K562 (cell line): Measurements from ENCODE around the gene VEGFA. TPM values are rescaled to one million over a fixed set of nuclear protein-coding genes. Genes with fewer than 3 reads are reported as not detected.

ENCODE experiments used
- C11orf30 ChIP-seq: fragments of 450-650 bp; IDR thresholded peaks from 2 replicates; pipeline ENCODE4 v1.6.1; 2016; ENCODE audit warnings: low read depth, mild to moderate bottlenecking
- FOXJ2 ChIP-seq: fragments of 200-800 bp; sonication (Bioruptor generic); IDR thresholded peaks from 2 replicates; pipeline ENCODE4 v1.6.1; 2016; ENCODE audit warnings: missing genetic modification characterization, missing compliant biosample characterization
- HBP1 ChIP-seq: fragments of 450-650 bp; formaldehyde crosslinking; IDR thresholded peaks from 2 replicates; pipeline ENCODE4 v1.4.0; 2022; ENCODE audit warnings: missing genetic modification characterization
- HDAC2 ChIP-seq: fragments of 450-650 bp; IDR thresholded peaks from 2 replicates; pipeline ENCODE4 v1.6.1; 2016; ENCODE audit warnings: mild to moderate bottlenecking
- HEY1 ChIP-seq: fragments of 250-450 bp; sonication (Bioruptor Pico); IDR thresholded peaks from 2 replicates; pipeline ENCODE4 v1.5.0; 2020; ENCODE audit warnings: mild to moderate bottlenecking, moderate library complexity, borderline replicate concordance
- IRF1 ChIP-seq: sonication (generic); formaldehyde crosslinking; IDR thresholded peaks from 2 replicates; pipeline ENCODE4 v1.8.0; 2022; ENCODE audit warnings: missing genetic modification reagents, mild to moderate bottlenecking, borderline replicate concordance
- KHSRP ChIP-seq: fragments of 450-650 bp; IDR thresholded peaks from 2 replicates; pipeline ENCODE4 v1.6.1; 2017
- KLF16 ChIP-seq: IDR thresholded peaks from 2 replicates; pipeline ENCODE4 v1.6.1; 2016; ENCODE audit warnings: antibody characterized with exemption
- LARP7 ChIP-seq: fragments of 450-650 bp; IDR thresholded peaks from 2 replicates; pipeline ENCODE4 v1.6.1; 2016
- NEUROD1 ChIP-seq: fragments of 150-350 bp; IDR thresholded peaks from 2 replicates; pipeline ENCODE4 v1.6.1; 2014; ENCODE audit warnings: borderline replicate concordance, low read length, low read depth; ENCODE audit not compliant: partially characterized antibody
- NR2C1 ChIP-seq, 2 experiments: fragments of 450-650 bp; IDR thresholded peaks; 2 replicates each; pipeline ENCODE4 v1.6.1; 2017; ENCODE audit warnings: mild to moderate bottlenecking in 2 of 2, antibody characterized with exemption in 1 of 2, inconsistent platforms in 1 of 2, missing compliant biosample characterization in 1 of 2, missing genetic modification characterization in 1 of 2
- PHF21A ChIP-seq: fragments of 450-650 bp; IDR thresholded peaks from 2 replicates; pipeline ENCODE4 v1.6.1; 2017; ENCODE audit warnings: low read depth, borderline replicate concordance
- RBM25 ChIP-seq: fragments of 200-400 bp; formaldehyde crosslinking; IDR thresholded peaks from 2 replicates; pipeline ENCODE4 v1.6.1; 2018; ENCODE audit warnings: low read length, low read depth, moderate library complexity; ENCODE audit not compliant: severe bottlenecking
- RERE ChIP-seq: sonication (generic); formaldehyde crosslinking; IDR thresholded peaks from 2 replicates; pipeline ENCODE4 v1.8.0; 2023; ENCODE audit warnings: missing genetic modification reagents, mild to moderate bottlenecking, borderline replicate concordance
- RHOXF2B ChIP-seq: fragments of 250-450 bp; sonication (Bioruptor Pico); conservative IDR thresholded peaks from 2 replicates; pipeline ENCODE4 v1.5.1; 2021
- SAFB ChIP-seq: fragments of 200-400 bp; formaldehyde crosslinking; IDR thresholded peaks from 2 replicates; pipeline ENCODE4 v1.6.1; 2017; ENCODE audit warnings: low read depth, low read length, borderline replicate concordance
- TARDBP ChIP-seq: fragments of 450-650 bp; IDR thresholded peaks from 2 replicates; pipeline ENCODE4 v1.6.1; 2016
- TCF7 ChIP-seq: sonication (generic); IDR thresholded peaks from 2 replicates; pipeline ENCODE4 v1.6.1; 2016; ENCODE audit warnings: antibody characterized with exemption, borderline replicate concordance
- ZNF175 ChIP-seq: fragments of 200-800 bp; sonication (Bioruptor generic); IDR thresholded peaks from 2 replicates; pipeline ENCODE4 v1.6.1; 2016; ENCODE audit warnings: low read depth, mild to moderate bottlenecking, missing genetic modification characterization, missing compliant biosample characterization
- ZNF280B ChIP-seq: fragments of 250-450 bp; sonication (Bioruptor Pico); IDR thresholded peaks from 2 replicates; pipeline ENCODE4 v1.5.1; 2021; ENCODE audit warnings: mild to moderate bottlenecking
- ZNF75A ChIP-seq: fragments of 450-650 bp; formaldehyde crosslinking; IDR thresholded peaks from 2 replicates; pipeline ENCODE4 v1.4.0; 2020; ENCODE audit warnings: mild to moderate bottlenecking
- polyA plus RNA-seq, 8 experiments: library from polyadenylated mRNA; depleted of rRNA in 4 of 8; stranded (reverse) in 5 of 8; unstranded in 3 of 8; fragments of >200 nt; fragmentation: Nextera tagmentation in 2 of 8; fragmentation: Illumina TruSeq in 1 of 8; extraction: Ambion mirVana in 2 of 8; extraction: Trizol in 1 of 8; gene quantifications; 2 replicates each; pipeline versions ENCODE4 v1.2.1 to v1.2.3, GENCODE V29; 2011 to 2014; ENCODE audit warnings: inconsistent platforms in 1 of 8, missing spikeins in 1 of 8
- total RNA-seq, 7 experiments: library from RNA; depleted of rRNA in 6 of 7; stranded (reverse); fragments of >200 nt in 6 of 7; fragmentation: Illumina TruSeq in 2 of 7; extraction: Trizol in 2 of 7; gene quantifications; 2 replicates each; pipeline versions ENCODE4 v1.2.1 to v1.2.3, GENCODE V29; 2011 to 2021; ENCODE audit warnings: low replicate concordance in 1 of 7

Gene VEGFA
- total and polyA plus RNA-seq, 9 of the 15 experiments (the other 6 are each of a cell fraction or from before 2014, with no cell fraction given): 14.0 to 271 (median 124) TPM

- no peak for TF ChIP-seq IRF1 (CRISPR knock-in tag)
- no peak for TF ChIP-seq KLF16
- TF ChIP-seq ZNF175 (CRISPR knock-in tag): no peak
- no peak for TF ChIP-seq HBP1
- no peak for TF ChIP-seq PHF21A
- no peak for TF ChIP-seq TARDBP
- TF ChIP-seq NEUROD1: no peak
- TF ChIP-seq ZNF280B (CRISPR knock-in tag): no peak
- no peak for TF ChIP-seq TCF7
- no peak for TF ChIP-seq KHSRP
- no peak for TF ChIP-seq C11orf30
- no peak for TF ChIP-seq HDAC2
- 0 out of 2 replicates have a peak, but pooled peaks have one; percentile 6 for TF ChIP-seq RERE (CRISPR knock-in tag)
- TF ChIP-seq FOXJ2 (tag): no peak
- TF ChIP-seq RHOXF2B (CRISPR knock-in tag): no peak
- TF ChIP-seq SAFB: peak; percentile 98
- no peak for TF ChIP-seq ZNF75A (CRISPR knock-in tag)
- no peak for TF ChIP-seq LARP7
- TF ChIP-seq NR2C1 (IDR thresholded peaks at IDR 0.05): no peak
- no peak for TF ChIP-seq NR2C1 (tag; IDR thresholded peaks at IDR 0.05)
- TF ChIP-seq HEY1: no peak
- no peak for TF ChIP-seq RBM25
Observed at GRCh38 chr6:43771210-43771857, 1.3 kb downstream of the VEGFA start (continued).
